Measurements from ENCODE around the gene CPNE7.

- TF ChIP-seq YY1 (IDR thresholded peaks at IDR 0.05; ENCODE audit: low read depth) (no peak), RAD21 (IDR thresholded peaks at IDR 0.05; ENCODE audit: low read depth) (no peak), TEAD4 (IDR thresholded peaks at IDR 0.05) (no peak), USF1 (IDR thresholded peaks at IDR 0.05) (no peak), EP300 (IDR thresholded peaks at IDR 0.05; ENCODE audit: borderline replicate concordance) (no peak), MAX (IDR thresholded peaks at IDR 0.05) (no peak), EGR1 (IDR thresholded peaks at IDR 0.05) (no peak)
Measured at GRCh38 chr16:89547860-89548259, 27.7 kb upstream of the CPNE7 start.

All from Ishikawa (cell line).